ENCODE results near the gene DCTN3. TPM values are rescaled to one million over a fixed set of nuclear protein-coding genes. Genes with fewer than 3 reads are reported as not detected.

DCTN3 gene
- total RNA-seq, 1 donor from 2014 or later, result 78.6 TPM

- intact Hi-C loops (cut with DNase I), result no loop called here
- TF ChIP-seq POLR2A (IDR thresholded peaks at IDR 0.05) (no peak), POLR2AphosphoS5 (IDR thresholded peaks at IDR 0.05; ENCODE audit: insufficient read depth in 1 of 2, low read depth in 1 of 2) (no peak)
- TF ChIP-seq, protein P1, sequence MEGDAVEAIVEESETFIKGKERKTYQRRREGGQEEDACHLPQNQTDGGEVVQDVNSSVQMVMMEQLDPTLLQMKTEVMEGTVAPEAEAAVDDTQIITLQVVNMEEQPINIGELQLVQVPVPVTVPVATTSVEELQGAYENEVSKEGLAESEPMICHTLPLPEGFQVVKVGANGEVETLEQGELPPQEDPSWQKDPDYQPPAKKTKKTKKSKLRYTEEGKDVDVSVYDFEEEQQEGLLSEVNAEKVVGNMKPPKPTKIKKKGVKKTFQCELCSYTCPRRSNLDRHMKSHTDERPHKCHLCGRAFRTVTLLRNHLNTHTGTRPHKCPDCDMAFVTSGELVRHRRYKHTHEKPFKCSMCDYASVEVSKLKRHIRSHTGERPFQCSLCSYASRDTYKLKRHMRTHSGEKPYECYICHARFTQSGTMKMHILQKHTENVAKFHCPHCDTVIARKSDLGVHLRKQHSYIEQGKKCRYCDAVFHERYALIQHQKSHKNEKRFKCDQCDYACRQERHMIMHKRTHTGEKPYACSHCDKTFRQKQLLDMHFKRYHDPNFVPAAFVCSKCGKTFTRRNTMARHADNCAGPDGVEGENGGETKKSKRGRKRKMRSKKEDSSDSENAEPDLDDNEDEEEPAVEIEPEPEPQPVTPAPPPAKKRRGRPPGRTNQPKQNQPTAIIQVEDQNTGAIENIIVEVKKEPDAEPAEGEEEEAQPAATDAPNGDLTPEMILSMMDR (IDR thresholded peaks at IDR 0.05), result no peak
- Histone ChIP-seq H3K9me3 (no peaks in the 10 kb centered on the region), H3K4me1 (peaks cover under 1% of the 10 kb centered on the region), H3K4me3 (no peak overlapping the region), H3K27ac (no peak overlapping the region), H3K27me3 (no peaks in the 10 kb centered on the region), H3K36me3 (peaks cover 0 to 5% of the 10 kb centered on the region in 2 donors)
- no peak for DNase-seq (ENCODE audit: extremely low spot score in 2 of 2)
Observed at GRCh38 chr9:34565856-34566255, 54.4 kb downstream of the DCTN3 start.

GRCh38 chr9:34564617-34565016, 55.7 kb downstream of the DCTN3 start:
- H3K27me3 ChIP-seq, result no peaks in the 10 kb centered on the region
- intact Hi-C loops (cut with DNase I), result no loop called here

More at GRCh38 chr9:34564617-34565016, 55.7 kb downstream of the DCTN3 start:
- TF ChIP-seq POLR2A (IDR thresholded peaks at IDR 0.05), result no peak
- TF ChIP-seq POLR2AphosphoS5 (IDR thresholded peaks at IDR 0.05; ENCODE audit: insufficient read depth in 1 of 2, low read depth in 1 of 2), result no peak
- TF ChIP-seq, protein P1 (IDR thresholded peaks at IDR 0.05), result no peak
- Histone ChIP-seq H3K27ac (no peak overlapping the region), H3K36me3 (peaks cover 0 to 5% of the 10 kb centered on the region in 2 donors), H3K4me1 (peaks cover 13% of the 10 kb centered on the region), H3K9me3 (no peaks in the 10 kb centered on the region), H3K4me3 (no peak overlapping the region)
- no peak for DNase-seq (ENCODE audit: extremely low spot score in 2 of 2)

Small RNAs within 50 kb of the gene (small RNA-seq; reads per million reads assigned to genes)
- gene CCL27, result not detected

Other genes with a start within 250 kb of the DCTN3 start
- 4.4 TPM for gene MYORG, start 243.6 kb downstream of the DCTN3 start, total RNA-seq
- gene FAM219A, start 161.9 kb downstream of the DCTN3 start, total RNA-seq, result 9.3 TPM
- not detected for gene DNAI1, start 161.7 kb downstream of the DCTN3 start, total RNA-seq
- gene ENHO, start 97.5 kb downstream of the DCTN3 start, total RNA-seq, result not detected
- 8.3 TPM for gene CNTFR, start 30.8 kb downstream of the DCTN3 start, total RNA-seq
- gene RPP25L, start 8.4 kb downstream of the DCTN3 start, total RNA-seq, result 31.4 TPM
- not detected for gene ARID3C, start 8.6 kb upstream of the DCTN3 start, total RNA-seq
- 79.3 TPM for gene SIGMAR1, start 17.3 kb upstream of the DCTN3 start, total RNA-seq
- gene GALT, start 26.2 kb upstream of the DCTN3 start, total RNA-seq, result 52.5 TPM
- gene IL11RA, start 31.7 kb upstream of the DCTN3 start, total RNA-seq, result 30.7 TPM
- not detected for gene CCL27, start 42.2 kb upstream of the DCTN3 start, total RNA-seq
- 3.7 TPM for gene CCL19, start 70.8 kb upstream of the DCTN3 start, total RNA-seq
- gene CCL21, start 89.6 kb upstream of the DCTN3 start, total RNA-seq, result 174 TPM

Data from vagina (tissue), 2 donors.